NOMO-1 (cell line): ENCODE data around the gene TOP2B.

Experiments
- DNase-seq, 2 experiments: peaks; one replicate each; lab custom pipeline; 2025; ENCODE audit not compliant: unreplicated experiment in 2 of 2; lab: John Stamatoyannopoulos, UW

The TOP2B gene

DNA sequence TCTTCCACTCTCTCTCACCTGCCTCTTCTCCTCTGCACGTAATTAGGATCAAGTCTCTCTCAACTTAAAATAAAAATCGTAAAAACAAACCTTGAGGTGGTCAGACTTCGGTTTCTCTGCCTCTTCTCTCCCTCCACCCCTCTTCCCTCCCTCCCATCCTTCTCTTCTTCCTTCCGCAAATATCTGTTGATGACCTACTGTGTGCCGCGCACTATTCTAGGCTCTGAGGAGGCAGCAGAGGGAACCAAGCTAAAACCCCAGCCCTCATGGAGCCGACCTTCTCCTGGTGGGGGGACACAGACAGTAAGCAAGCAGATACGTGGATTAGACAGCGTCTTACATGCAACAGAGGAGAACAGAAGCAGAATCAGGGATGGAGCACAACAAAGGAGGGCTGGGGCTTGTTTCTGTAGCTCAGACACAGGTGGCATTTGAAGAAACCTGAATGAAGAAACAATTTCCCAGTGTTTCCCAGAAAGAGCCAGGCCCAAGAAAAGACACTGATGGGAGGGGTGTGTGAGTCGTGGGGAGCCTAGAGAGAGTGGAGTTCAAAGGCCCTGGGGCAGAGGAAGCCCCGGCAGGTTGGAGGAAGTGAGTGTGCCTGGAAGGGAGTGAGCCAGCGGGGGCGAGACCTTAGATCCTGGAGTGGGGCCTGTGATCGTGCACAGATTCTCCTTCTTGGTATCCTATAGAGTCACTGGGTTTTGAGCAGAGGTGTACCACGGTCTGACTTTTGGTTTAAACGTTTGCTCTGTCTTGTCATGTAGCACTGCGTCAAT lies 80.5 kb downstream of the TOP2B start:
- DNase-seq, result no peak

DNA sequence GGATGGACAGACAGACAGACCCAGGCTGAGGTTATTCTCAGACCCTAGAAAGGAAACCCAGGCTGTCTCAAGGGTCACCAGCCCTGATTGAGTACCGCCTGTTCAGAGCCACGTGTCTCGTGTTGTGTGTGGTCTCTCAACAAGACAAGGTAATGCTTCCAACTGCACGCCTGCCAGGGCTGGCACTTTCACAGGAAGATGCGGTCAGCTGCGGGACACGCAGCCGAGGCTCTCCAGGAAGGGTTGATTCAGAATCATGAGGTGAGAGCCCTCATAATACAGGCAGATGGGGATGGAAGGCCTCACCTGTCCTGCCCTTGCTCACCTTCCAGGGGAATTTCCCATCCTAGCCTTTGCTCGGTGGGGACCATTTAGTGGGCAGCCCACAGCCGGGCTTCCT lies 81.4 kb downstream of the TOP2B start:
- DNase-seq, result no peak

DNA sequence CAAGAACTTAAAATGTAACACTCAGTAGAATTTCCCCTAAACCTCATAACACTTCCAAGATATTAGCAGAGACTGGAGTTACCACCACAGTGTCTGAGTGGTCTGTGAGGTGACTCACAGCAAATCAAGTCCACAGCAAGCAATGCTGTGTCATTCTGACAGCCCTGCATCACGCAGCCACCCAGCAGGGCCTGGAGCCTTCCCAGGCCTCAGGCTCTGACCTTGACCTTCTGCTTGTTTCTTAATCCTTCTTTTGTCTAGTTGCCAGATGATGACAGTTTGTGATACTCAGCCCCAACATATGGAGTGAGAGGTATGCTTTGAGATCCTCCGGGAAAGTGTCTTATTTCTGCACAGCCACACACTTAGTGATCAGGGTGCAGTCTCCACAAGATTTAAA lies 82.5 kb downstream of the TOP2B start:
- DNase-seq, result peak in 1 of 2 experiments; percentile 16

DNA sequence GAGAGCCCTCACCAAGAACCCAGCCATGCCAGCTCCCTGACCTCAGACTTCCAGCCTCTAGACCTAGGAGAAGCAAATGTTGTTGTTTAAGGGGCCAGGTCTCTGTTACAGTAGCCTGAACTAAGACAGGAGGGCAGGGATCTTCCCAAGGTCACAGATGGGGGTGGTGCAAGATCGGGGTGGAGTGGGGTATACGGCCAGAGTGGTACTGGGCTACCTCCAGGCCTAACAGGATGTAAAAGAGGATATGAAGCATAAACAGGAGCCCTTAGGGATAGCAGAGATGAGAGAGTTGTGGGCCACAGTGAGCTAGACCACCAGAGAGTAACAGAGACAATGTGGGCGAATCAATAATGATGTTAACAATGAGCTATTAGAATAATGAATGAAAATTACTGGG lies 82.9 kb downstream of the TOP2B start:
- no peak for DNase-seq

DNA sequence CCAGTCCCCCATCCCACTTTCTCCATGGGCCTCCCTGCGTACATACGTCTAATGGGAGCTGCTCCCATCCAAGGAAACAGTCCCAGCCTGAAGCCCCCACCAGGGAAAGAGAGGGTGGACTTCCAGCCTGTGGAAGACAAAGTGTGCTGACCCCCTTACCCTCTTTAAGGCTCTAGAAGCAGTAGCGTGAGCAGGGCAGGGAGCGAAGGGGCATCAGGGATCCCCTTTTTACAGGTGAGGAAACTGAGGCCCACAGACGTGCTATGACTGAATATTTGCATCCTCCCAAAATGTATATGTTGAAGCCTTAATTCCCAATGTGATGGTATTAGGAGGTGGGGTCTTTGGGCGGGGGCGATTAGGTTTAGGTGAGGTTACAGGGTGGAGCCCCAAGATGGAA lies 83.4 kb downstream of the TOP2B start:
- DNase-seq, result no peak

DNA sequence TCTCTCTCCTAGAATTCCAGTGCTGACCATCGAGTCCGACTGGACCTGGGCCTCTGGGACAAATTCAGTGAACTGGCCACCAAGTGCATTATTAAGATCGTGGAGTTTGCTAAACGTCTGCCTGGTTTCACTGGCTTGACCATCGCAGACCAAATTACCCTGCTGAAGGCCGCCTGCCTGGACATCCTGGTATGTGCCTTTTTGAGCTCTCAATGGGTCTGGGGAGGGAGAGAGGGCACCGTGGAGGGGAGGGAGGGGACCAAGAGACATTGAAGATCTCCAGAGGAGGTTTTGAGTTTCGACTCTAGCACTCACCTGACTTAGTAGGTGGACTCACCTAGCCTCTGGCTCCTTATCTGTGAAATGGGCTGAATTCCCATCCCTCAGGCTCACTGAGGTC lies 84.2 kb downstream of the TOP2B start:
- DNase-seq, result no peak

DNA sequence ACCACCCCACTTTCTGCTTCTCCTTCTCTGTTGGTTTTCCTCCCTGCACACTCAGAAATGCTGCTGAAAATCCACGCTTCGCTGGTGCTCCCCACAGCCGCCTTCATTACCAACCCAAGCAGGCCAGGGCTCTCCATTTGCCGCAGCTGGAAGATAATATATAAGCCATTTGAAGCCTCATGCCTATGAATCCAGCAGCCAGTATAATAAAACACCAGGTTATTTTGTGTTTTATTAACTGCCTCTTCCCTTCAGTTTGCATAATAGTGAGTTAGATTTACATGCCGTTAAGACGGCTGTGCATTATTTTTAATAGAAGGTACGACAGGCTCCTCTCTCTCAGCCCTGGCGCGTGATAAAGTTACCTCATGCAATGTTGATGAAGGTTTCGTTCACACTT lies 86.6 kb downstream of the TOP2B start:
- DNase-seq, result no peak

DNA sequence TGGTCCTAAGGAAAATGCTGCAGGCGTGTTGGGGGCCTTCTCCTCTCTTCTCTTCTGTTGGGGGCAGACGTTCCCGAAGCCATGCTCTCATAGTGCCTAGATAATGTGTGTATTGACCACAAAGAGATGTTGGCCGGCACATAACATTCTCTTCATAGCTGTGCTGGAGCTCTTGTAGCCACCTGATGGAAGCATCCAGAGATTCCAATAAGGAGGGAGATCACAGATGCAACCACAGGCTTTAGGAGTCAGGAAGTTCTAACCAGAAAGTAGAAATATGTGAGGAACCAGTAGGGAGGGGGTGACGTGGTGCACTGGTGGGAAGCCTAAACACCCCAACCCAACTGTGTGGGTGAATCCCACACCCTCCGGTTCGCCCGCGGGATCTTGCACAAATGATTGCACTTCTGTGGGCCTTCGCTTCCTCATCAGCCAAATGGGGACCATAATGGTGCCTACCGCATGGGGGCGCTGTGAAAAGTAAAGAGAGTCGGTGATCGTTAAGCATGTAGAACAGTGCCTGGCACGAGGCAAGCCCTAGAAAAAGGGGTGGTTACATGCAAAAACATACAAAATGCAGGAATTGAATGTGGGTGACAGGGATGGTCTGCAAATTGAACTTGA lies 87.8 kb downstream of the TOP2B start:
- no peak for DNase-seq

DNA sequence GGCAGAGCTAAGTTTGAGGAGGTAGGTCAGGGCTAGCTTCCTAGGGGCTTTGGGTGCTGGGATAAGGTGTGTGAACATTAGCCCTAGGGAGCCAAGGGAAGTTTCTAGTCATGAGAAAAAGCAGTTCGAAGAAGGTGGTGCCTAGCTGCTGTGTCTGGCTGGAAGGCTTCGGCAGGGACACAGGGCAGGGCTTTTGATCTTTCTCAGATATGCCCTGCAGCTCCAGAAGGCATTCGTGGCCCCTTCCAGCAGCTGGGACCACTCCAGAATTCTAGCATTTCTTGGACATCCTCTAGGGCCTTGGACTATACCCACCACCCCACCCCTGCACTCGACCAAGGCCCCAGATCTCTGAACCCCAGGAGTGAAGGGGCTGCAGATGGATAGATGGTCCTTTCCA lies 88.6 kb downstream of the TOP2B start:
- no peak for DNase-seq

DNA sequence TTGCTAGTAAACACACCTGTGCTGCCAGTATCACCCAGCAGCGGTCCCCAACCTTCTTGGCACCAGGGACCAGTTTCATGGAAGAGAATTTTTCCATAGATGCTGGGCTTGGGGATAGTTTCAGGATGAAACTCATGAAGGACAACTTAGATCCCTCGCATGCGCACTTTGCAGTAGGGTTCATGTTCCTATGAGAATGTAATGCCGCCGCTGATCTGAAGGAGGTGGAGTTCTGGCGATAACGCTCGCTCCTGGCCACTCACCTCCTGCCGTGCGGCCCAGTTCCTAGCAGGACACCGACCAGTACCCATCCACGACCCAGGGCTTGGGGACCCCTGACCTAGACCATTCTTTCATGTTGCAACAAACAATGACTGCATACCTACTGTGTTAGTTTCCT lies 89.7 kb downstream of the TOP2B start:
- no peak for DNase-seq

DNA sequence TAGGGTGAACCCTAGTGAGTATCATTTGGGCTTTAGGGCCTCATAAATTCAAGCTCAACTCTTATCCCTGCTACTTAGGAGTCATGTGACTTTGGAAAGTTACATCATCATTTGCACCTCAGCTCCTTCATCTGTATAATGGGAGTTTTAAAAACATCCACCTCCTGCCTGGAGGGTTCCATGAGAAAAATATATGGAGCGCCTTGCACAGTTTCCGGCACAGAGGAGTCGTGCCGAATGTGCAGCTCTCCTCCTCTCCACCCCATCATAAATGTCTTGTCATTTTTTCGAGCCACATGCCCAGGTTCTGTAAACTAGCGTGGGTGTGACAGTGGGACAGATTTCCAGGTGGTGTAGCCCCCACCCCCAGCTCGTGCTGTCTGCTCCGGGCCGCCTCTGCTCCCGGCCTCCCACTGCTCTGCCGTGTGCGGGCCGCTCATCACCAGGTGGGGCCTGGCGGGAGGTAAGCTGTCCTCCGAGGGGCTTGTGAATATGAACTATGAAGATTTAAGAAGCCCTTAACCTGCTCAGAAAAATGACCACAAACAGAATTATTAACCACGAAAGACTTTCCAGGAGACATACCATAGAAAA lies 90.4 kb downstream of the TOP2B start:
- no peak for DNase-seq

DNA sequence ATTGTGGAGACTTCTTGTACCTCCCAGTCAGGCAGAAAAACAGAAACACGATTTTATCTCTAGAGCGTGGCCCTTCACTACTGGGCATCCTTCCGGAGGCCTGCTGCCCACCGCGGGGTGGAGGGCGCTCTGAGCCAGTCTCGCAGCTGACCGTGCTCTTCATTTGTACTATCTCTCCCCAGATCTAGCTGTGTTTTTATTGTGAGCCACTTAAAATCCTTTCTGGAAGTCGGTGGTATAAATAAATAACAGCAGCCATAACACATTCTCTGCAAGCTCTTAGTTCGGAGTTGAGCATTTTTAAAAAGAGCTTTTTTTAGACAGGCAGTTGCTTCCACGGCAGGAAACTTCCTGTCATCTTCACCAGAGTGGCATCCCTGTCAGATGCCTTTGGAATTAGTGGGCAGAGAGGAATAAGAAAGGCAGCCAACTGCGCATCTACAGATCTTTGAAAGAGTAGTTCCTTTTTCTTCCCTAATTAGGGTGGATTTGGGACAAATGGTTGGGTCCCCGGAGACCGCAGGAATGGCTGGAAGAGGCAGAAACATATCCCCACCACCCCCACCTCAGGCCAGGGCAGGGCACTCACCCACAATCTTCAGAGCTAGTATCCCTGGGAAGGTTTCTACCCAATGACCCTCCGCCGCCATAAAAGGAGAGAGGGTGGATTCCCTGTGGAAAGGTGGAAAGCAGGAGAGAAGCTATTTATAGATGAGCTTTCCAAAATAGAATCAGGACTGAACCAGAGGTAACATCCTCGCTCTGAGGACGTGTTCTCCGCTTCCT lies 91.1 kb downstream of the TOP2B start:
- no peak for DNase-seq

DNA sequence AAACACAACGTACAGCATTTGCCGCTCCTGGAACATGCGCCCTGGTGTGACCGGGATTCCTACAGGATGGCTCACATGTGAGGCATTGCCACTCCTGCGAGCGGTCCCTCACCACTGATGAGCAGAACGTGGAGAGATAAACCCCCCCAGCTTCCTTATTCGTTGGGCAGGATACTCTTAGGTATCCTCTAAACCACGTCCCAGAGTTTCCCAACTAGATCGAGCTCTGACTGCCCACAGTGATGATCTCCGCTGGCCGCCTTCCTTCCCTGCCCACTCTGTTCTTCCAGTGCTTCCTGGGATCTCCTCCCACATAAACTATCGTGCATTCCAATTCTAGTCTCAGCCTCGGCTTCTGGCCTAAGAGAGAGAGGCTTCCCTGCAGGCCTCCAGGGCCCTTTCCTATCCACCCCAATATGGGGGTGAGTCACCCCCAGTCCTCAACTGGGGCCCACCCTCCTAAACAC lies 91.8 kb downstream of the TOP2B start:
- DNase-seq, result no peak

DNA sequence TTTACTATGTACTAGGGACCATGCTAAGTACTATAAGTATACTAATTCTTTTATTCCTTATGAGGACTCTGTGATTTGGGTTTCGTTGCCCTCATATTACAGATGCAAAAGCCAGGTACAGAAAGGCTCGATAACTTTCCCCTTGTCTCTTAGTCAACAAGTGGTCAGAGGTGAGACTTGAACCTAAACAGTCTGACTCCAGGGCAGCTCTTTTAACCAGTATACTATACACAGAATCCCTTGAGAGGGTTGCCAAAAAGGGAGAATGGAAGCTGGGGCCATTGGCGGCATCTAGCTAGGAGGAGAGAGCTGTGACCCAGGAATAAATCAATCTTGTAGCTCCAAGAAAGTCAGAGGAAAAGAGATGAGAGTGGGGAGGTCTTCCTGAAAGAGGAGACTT lies 92.4 kb downstream of the TOP2B start:
- DNase-seq, result no peak

DNA sequence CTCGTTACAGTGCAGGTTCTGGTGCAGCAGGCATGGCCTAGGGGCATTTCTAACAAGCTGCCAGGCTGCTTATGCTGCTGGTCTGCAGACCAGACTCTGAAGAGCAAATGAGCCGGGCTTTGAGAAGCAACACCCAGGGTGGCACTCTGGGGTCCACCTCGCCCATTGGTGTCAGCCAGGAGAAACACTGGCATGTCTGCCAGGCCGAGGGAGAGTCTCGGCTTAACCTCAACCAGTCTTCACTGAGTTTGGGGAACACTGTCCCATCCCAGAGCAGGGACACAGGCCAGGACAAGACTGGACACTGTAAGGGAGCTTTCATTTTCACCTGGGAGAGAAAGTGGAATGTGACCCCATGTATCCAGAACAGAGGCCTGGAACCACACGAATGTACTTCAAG lies 93.4 kb downstream of the TOP2B start:
- no peak for DNase-seq

DNA sequence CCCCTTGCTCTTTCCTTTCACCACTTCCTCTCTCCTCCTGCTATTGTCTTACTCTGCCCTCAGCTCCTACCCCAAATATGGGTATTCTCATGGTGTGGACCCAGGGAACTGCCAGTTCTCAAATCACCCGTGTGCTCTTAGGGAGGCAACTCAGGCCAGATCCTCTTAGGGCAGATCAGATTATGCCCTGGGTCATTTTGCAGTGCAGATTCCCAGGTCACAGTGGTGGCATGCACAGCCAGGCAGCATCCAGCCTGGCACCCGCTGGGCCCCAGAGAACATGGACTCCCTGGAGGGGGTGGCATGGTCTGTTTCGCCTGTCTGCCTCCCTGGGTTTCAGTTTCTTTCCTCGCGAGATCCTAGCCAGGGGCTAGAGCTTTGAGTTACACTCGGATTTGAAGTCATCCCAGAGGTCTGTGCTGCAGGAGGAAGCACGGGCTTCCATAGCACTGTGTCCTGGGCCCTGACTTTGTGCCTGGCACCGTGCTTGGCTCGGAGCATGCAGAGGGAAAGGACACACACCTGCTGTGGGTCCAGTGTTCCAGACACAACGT lies 96.1 kb downstream of the TOP2B start:
- no peak for DNase-seq

DNA sequence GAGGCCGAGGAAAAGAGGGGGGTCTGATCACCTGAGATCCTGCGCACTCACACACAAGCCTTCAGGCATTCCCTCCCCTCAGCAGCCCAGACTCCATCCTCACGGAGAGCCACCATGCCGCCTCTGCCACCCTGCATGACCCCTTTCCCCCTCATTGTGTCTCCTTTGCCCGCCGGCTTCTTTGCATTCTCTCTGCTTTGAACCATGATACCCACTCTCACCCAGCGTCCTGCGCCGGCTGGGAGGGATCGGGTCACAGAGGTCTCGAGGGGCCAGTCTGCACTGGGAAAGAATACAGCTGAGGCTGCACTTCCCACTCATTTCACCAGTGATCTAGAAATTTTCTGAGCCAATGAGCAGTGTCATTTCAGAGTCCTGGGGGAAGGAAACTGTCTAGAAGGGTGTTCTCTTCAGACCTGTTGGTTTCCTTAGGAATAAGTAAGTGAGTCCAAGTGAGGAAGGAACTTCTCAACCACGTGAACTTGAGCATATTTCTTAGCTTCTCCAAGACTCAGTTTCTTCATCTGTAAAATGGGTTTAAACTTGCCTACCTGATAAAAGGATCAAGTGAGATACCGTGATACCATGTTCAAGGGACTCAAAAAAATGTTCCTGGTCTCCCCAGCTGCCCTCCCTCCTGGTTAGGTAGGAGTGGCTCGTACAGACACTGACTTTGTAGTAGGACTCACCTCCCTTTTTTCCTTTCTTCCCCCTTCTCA lies 96.7 kb downstream of the TOP2B start:
- DNase-seq, result no peak

DNA sequence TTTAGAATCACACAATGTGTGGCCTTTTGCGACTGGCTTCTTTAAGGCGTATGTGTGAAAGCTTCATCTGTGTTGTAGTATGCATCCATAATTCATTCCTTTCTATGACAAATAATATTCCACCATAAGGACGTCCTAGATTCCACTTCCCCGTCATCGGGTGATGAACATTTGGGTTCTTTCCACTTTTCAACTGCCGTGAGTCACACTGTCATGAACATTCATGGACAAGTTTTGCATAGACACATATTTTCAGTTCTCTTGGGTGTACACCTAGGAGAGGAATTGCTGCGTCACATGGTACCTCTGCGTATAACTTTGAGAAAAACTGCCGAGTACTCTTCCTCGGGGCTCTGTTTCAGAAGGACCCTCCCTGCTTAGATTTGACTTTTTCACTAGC lies 97.3 kb downstream of the TOP2B start:
- no peak for DNase-seq

DNA sequence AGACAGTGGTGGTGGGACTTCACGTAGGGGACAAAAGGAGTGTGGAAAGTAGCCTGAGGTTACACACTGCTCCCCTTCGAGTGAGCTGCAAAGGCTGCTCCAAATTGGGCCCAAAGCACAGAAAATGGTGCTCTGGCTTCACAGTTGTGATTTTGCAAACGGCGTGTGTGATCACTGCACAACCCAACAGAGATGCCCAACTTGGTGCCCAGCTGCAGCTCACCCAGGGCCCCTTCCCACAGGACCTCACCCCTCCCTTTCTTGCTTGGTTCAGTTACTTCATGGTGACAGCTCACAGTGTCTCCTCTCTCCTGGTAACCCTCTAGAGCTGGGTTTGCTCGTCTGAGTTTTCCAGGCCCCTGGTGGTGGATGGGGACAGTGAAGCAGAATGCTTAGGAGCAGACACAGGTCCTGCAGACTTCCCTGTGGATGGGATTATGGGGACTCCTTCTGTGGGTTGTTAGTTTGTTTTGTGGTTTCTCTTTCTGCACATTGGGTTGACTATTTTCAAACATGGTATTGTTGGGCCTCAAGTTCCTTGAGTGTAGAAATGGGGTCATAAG lies 98.3 kb downstream of the TOP2B start:
- DNase-seq, result no peak

DNA sequence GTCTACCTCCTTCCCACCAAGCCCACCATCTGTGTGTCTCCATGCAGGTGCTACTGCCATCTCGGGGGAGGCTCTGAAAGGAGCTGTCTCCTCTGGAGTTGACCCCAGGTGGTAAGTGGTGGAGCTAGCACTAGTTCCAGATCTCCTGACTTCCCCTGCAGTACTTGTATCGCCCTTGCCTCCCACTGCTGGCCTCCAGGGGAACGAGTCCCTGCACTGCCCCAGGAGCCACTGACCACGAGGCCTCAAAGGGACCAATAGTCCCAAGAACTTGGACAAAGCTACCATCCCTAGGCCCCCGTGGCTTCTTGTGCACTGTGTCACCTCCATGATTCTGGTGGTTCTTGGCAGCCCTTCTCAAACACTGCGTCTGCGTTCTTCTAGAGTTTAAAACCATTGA lies 98.9 kb downstream of the TOP2B start:
- DNase-seq, result no peak
